Small intestine (tissue), 7 donors: ENCODE measurements around the gene DNAH2. TPM values are rescaled to one million over a fixed set of nuclear protein-coding genes. Genes with fewer than 3 reads are reported as not detected.

Experiments
- DNase-seq, 2 donors: peaks; one replicate each; pipeline versions ENCODE4 v3.0.0 to v3.0.0-alpha.2; 2013
- FAIRE-seq: peaks from 2 replicates; lab custom pipeline; 2012; peaks lifted over from hg19 to GRCh38; lab: Jason Lieb, UNC
- H3K27ac ChIP-seq, 3 donors: one replicate each; pipeline ENCODE4 v1.5.1; 2013; ENCODE audit warnings: low read length in 2 of 3, mild to moderate bottlenecking in 2 of 3, control low read depth in 1 of 3, inconsistent platforms in 1 of 3, low read depth in 1 of 3, moderate library complexity in 1 of 3
- H3K27me3 ChIP-seq, 3 donors: one replicate each; pipeline ENCODE4 v1.6.1; 2013; ENCODE audit warnings: low read length in 3 of 3, inconsistent platforms in 1 of 3; ENCODE audit not compliant: control insufficient read depth in 3 of 3, insufficient read depth in 3 of 3
- H3K36me3 ChIP-seq, 3 donors: one replicate each; pipeline ENCODE4 v1.6.1; 2013; ENCODE audit warnings: low read length in 3 of 3, inconsistent platforms in 1 of 3, low read depth in 1 of 3, mild to moderate bottlenecking in 1 of 3, moderate library complexity in 1 of 3; ENCODE audit not compliant: control insufficient read depth in 3 of 3, insufficient read depth in 2 of 3
- H3K4me1 ChIP-seq, 3 donors: one replicate each; pipeline ENCODE4 v1.6.1; 2013; ENCODE audit warnings: low read length in 2 of 3, inconsistent platforms in 1 of 3, low read depth in 1 of 3, mild to moderate bottlenecking in 1 of 3, moderate library complexity in 1 of 3; ENCODE audit not compliant: control insufficient read depth in 3 of 3, insufficient read depth in 2 of 3
- H3K4me3 ChIP-seq, 3 donors: one replicate each; pipeline ENCODE4 v1.5.1; 2013; ENCODE audit warnings: low read length in 3 of 3, control low read depth in 1 of 3, inconsistent platforms in 1 of 3, low read depth in 1 of 3, mild to moderate bottlenecking in 1 of 3, moderate library complexity in 1 of 3
- H3K9me3 ChIP-seq, 2 donors: one replicate each; pipeline ENCODE4 v1.6.1; 2013; ENCODE audit warnings: low read depth in 1 of 2, low read length in 1 of 2; ENCODE audit not compliant: control insufficient read depth in 2 of 2, insufficient read depth in 1 of 2
- WGBS, 3 donors: extraction: QIAGEN DNeasy Blood & Tissue Kit; methylation state at CpG; one replicate each; pipeline ENCODE4 v1.1.7; 2013; 5-methylcytosine and 5-hydroxymethylcytosine counted together
- polyA plus RNA-seq, 4 donors: library from polyadenylated mRNA; stranded (reverse) in 3 of 4; unstranded in 1 of 4; fragments of 200-250 nt in 3 of 4; fragments of 120-200 nt in 1 of 4; gene quantifications; one replicate each; pipeline versions ENCODE4 v1.2.1 to v1.2.3, GENCODE V29; 2013
- donor health status: healthy with polysubstance abuse.
- donor health status: control.
- donor health status: control.
- donor health status: Bipolar disorder and iron deficiency.
- donor health status: healthy.

The DNAH2 gene
- polyA plus RNA-seq, 4 donors, result 0.04 to 0.09 TPM; not detected in 2

DNA sequence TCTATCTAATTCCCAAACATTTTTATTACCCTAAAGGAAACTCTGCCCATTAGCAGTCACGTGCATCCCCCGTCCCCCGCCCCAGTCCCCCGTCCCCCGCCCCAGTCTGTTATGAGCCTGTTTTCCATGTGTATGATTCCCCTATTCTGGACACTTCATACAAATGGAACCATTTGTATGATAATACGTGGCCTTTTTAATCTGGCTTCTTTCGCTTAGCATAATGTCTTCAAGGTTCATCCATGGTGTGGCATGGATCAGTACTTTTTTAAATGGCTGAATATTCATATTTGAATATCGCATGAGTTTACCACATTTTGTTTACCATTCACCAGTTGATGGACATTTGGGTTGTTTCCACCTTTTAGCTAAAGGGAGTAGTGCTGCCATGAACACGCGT is 49.5 kb downstream of the DNAH2 start:
- 70 to 85% (median 83%) methylated on average over 10 of the region's 10 CpGs for WGBS, 3 donors
- H3K9me3 ChIP-seq, result no peaks in the 10 kb centered on the region
- DNase-seq (no peak), FAIRE-seq (no peak)
- no peaks in the 10 kb centered on the region for H3K36me3 ChIP-seq
- H3K4me1 ChIP-seq, result no peaks in the 10 kb centered on the region
- no peak overlapping the region for H3K4me3 ChIP-seq
- H3K27ac ChIP-seq, result no peak overlapping the region
- H3K27me3 ChIP-seq, result peaks cover 0 to 4% (median 0%) of the 10 kb centered on the region in 3 donors

DNA sequence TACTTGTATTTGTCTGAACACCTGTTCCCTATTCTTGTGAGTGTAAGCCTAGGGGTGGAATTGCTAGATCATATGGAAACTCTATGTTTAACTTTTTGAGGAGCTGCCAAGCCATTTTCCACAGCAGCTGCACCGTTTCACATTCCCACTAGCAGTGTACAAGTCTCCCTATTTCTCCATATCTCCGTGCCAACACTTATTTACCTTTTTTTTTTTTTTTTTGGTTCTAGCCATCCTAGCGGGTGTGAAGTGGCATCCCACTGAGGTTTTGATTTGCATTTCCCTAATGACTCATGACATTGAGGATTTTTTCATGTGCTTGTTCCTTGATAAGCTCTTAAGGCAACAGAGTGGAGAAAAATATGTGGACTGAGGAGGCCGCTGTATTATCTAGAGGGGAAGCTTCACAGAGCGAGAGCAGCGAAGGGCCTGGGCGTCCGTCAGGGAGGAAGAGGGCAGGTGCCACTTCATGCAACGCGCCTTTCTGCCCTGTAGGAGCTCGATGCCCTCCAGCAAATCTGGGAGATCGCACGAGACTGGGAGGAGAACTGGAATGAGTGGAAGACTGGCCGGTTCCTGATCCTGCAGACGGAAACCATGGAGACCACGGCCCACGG is 50.0 kb downstream of the DNAH2 start:
- 68 to 73% (median 68%) methylated on average over 17 of the region's 17 CpGs for WGBS, 3 donors
- Histone ChIP-seq H3K36me3 (no peaks in the 10 kb centered on the region), H3K27me3 (peaks cover 0 to 4% (median 0%) of the 10 kb centered on the region in 3 donors), H3K27ac (no peak overlapping the region), H3K4me1 (no peaks in the 10 kb centered on the region), H3K4me3 (no peak overlapping the region), H3K9me3 (no peaks in the 10 kb centered on the region)
- FAIRE-seq (no peak), DNase-seq (no peak)

DNA sequence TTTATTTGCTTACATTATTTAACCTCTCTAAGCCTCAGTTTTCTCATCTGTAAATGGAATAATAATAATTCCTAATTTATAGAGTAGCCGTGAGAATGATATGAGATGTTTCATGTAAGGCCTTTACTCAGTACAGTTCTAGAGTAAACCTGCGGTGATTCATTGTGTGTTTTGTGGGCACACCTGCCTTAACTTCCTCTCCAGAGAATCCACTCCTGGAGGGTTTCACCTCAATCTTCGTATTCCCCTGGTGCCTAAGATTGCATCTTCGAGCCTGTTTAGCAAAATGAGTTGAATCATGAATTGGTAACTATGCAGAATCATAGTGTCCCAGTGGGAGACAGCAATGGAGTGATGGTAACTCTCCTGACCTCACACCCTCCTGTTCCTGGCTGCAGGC is 52.3 kb downstream of the DNAH2 start:
- Histone ChIP-seq H3K36me3 (no peaks in the 10 kb centered on the region), H3K4me3 (no peak overlapping the region), H3K9me3 (no peaks in the 10 kb centered on the region), H3K4me1 (no peaks in the 10 kb centered on the region), H3K27ac (no peak overlapping the region), H3K27me3 (peaks cover 0 to 4% (median 0%) of the 10 kb centered on the region in 3 donors)
- WGBS, 3 donors, result 71 to 82% (median 73%) methylated on average over 4 of the region's 4 CpGs
- no peak for FAIRE-seq
- DNase-seq, result no peak

DNA sequence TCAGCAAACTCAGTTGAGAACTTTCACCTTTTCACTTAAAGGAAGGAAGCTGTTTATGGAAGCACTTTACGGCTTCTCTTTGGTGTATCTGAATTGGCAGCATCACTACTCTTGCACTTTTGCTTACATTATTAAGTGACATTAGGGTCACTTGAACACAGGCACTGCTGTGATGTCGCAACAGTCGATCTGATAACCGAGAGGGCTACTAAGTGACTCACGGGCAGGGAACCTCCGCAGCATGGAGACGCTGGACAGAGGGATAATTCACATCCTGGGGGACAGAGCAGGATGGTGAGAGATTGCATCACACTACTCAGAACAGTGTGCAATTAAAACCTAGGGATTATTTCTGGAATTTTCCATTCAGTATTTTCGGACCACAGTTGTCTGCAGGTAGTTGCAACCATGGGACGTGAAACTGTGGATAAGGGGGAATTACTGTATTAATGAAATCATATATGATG is 56.5 kb downstream of the DNAH2 start:
- Histone ChIP-seq H3K36me3 (no peaks in the 10 kb centered on the region), H3K4me3 (no peak overlapping the region), H3K27me3 (peaks cover 0 to 7% (median 4%) of the 10 kb centered on the region in 3 donors), H3K9me3 (no peaks in the 10 kb centered on the region), H3K4me1 (no peaks in the 10 kb centered on the region), H3K27ac (no peak overlapping the region)
- DNase-seq (peak; percentile 3 to 24), FAIRE-seq (no peak)
- 23 to 44% (median 40%) methylated on average over 9 of the region's 9 CpGs for WGBS, 3 donors

DNA sequence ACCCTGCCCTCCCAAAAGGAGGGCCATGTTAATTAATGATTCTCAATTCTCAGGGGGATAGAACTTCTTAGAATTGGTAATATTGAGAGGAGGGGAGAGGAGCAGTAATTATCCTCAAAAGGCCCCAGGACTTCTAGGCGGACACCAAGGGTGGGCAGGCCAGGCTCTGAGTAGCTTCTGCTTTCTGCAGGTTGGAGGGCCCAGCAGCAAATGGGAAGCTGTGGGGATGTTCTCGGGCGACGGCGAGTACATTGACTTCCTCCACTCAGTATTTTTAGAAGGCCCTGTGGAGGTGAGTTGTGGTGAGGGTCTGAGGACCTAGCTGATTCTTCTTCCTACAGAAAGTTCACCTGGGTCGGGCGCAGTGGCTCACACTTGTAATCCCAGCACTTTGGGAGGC is 57.5 kb downstream of the DNAH2 start:
- 70 to 93% (median 73%) methylated on average over 7 of the region's 7 CpGs for WGBS, 3 donors
- no peaks in the 10 kb centered on the region for H3K9me3 ChIP-seq
- no peak overlapping the region for H3K4me3 ChIP-seq
- H3K4me1 ChIP-seq, result no peaks in the 10 kb centered on the region
- peaks cover 0 to 10% (median 4%) of the 10 kb centered on the region in 3 donors for H3K27me3 ChIP-seq
- H3K27ac ChIP-seq, result no peak overlapping the region
- DNase-seq (no peak), FAIRE-seq (no peak)
- H3K36me3 ChIP-seq, result no peaks in the 10 kb centered on the region

DNA sequence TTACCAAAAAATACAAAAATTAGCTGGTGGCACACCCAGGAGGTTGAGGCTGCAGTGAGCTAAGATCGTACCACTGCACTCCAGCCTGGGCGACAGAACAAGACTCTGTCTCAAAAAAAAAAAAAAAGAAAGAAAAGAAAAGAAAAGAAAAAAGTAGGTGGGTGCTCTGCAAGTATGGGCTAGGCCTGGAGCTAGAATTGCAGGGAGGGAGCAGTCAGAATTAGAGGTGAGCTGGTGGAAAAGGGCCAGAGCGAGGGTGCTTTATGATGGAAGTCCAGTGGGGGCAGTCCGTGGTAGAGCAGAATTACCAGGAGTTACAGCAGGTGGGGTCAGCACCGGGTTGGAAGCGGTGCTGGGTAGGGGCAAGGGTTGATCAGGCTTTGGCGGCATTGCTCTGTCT is 59.5 kb downstream of the DNAH2 start:
- no peaks in the 10 kb centered on the region for H3K4me1 ChIP-seq
- no peak overlapping the region for H3K27ac ChIP-seq
- H3K27me3 ChIP-seq, result peaks cover 0 to 10% (median 4%) of the 10 kb centered on the region in 3 donors
- H3K9me3 ChIP-seq, result no peaks in the 10 kb centered on the region
- H3K4me3 ChIP-seq, result no peak overlapping the region
- no peak for DNase-seq
- no peaks in the 10 kb centered on the region for H3K36me3 ChIP-seq
- FAIRE-seq, result no peak
- 61 to 78% (median 65%) methylated on average over 7 of the region's 7 CpGs for WGBS, 3 donors

DNA sequence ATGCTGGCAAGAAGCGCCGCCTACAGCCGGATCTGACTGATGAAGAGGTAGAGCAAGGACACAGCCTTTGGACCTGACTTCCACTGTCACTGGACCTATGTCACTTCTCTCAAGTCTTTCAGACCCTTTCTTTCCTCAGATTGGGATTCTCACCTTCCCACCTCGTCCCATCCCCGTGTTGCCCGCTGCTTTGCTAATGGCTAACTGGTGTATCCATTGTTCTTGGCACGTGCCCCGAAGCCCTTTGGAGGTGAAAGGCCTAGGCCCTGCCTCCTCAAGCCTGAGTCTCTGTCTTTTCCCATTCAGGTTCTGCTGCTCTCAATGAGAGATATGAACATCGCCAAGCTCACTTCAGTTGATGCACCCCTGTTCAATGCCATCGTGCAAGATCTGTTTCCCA is 63.2 kb downstream of the DNAH2 start:
- FAIRE-seq, result no peak
- peaks cover 0 to 4% of the 10 kb centered on the region in 2 donors for H3K9me3 ChIP-seq
- H3K27me3 ChIP-seq, result peaks cover 0 to 13% (median 4%) of the 10 kb centered on the region in 3 donors
- WGBS, 3 donors, result 89 to 92% (median 91%) methylated on average over 10 of the region's 10 CpGs
- H3K4me1 ChIP-seq, result no peaks in the 10 kb centered on the region
- no peak overlapping the region for H3K27ac ChIP-seq
- no peaks in the 10 kb centered on the region for H3K36me3 ChIP-seq
- no peak for DNase-seq
- H3K4me3 ChIP-seq, result no peak overlapping the region

DNA sequence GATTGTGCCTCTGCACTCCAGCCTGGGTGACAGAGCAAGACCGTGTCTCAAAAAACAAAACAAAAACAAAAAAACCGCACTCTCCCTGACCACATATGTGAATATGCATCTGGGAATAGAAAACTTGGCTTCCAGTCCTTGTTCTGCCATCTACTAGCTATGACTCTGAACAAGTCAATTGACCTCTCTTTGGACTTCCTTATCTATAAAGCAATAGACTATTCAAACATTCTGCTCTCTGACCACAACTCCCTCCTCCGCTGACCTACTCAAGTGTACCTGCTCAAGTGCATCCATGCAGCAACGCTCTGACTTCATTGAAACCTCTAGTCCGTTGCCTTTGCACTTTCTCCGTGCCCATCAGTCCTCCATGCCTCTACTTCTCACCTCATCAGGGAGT is 63.9 kb downstream of the DNAH2 start:
- Histone ChIP-seq H3K27me3 (peaks cover 0 to 13% (median 4%) of the 10 kb centered on the region in 3 donors), H3K9me3 (peaks cover 0 to 4% of the 10 kb centered on the region in 2 donors), H3K4me1 (no peaks in the 10 kb centered on the region), H3K4me3 (no peak overlapping the region), H3K36me3 (no peaks in the 10 kb centered on the region), H3K27ac (no peak overlapping the region)
- FAIRE-seq, result no peak
- WGBS, 3 donors, result 29 to 55% (median 38%) methylated on average over 6 of the region's 6 CpGs
- DNase-seq, result peak; percentile 32 to 39

DNA sequence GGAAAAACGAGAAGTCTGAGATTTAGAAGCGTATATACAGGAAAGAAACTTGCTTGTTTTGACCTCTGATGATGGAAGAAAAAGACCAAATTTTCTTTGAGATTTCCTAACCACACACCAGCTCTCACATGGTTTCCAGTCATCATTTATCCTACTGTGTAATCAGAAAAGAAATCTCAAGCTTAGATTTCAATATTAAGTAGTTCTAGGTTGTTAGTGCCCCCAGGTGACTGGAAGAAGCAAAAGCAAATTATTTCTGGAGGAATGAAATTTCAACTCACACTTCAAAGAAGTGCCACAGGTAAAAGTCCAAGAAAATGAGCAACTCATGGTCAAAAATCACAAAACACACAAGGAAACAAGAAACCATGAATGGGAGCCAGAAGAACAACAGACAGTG is 64.7 kb downstream of the DNAH2 start:
- H3K4me1 ChIP-seq, result no peaks in the 10 kb centered on the region
- peaks cover 0 to 4% of the 10 kb centered on the region in 2 donors for H3K9me3 ChIP-seq
- no peak overlapping the region for H3K27ac ChIP-seq
- H3K36me3 ChIP-seq, result no peaks in the 10 kb centered on the region
- peaks cover 0 to 13% (median 4%) of the 10 kb centered on the region in 3 donors for H3K27me3 ChIP-seq
- no peak for FAIRE-seq
- no peak overlapping the region for H3K4me3 ChIP-seq
- WGBS, 3 donors, result 61 to 90% (median 64%) methylated on average over 2 of the region's 2 CpGs
- no peak for DNase-seq
